Forelimb muscle (tissue), 1 donor: ENCODE results near the gene ZNF83. TPM values are rescaled to one million over a fixed set of nuclear protein-coding genes. Genes with fewer than 3 reads are reported as not detected.
"Not testable (repeated sequence)": the region's sequence is repeated elsewhere in the genome, so short reads cannot be mapped to it uniquely, and the experiment has no call there.

Source experiments
- DNase-seq: peaks from one replicate; pipeline ENCODE4 v3.0.0-alpha.2; 2013; ENCODE audit warnings: low read depth
- polyA plus RNA-seq: library from polyadenylated mRNA; unstranded; fragments of 120-200 nt; gene quantifications from one replicate; pipeline ENCODE4 v1.2.1, GENCODE V29; 2013; ENCODE audit not compliant: insufficient read length

The ZNF83 gene
- polyA plus RNA-seq, 1 donor, result 53.9 TPM

DNA sequence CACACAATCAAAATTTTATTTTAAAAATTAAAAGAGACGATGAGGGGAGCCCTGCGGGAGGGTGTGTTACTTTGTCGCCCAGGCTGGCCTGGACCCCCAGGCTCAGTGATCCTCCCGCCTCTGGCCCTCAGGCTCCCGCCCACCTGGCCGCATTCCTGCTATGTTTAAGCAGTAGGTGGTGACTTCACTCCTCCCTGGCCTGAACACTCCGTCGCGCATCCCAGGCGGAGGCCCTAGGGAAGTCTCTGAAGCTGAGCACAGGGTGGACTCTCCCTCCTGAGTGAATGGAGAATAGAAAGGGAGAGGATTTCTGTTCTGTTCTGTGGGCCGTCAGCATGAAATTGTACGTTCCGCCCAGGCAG lies 68.5 kb downstream of the ZNF83 start:
- not testable (repeated sequence) for DNase-seq

DNA sequence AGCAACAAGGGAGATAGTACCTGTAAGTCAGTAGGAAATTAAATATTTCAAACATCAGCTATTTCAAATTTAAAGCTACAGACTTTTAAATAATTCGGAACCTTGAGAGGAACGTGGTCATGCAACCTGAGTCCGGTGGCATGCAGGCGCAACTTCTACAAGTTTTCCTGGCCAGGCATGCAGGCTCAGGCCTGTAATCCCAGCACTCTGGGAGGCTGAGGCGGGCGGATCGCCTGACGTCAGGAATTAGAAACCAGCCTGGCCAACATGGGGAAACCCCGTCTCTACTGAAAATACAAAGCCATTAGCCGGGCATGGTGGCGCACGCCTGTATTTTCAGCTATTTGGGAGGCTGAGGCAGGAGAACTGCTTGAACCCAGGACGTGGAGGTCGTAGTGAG lies 70.2 kb downstream of the ZNF83 start:
- no peak for DNase-seq

DNA sequence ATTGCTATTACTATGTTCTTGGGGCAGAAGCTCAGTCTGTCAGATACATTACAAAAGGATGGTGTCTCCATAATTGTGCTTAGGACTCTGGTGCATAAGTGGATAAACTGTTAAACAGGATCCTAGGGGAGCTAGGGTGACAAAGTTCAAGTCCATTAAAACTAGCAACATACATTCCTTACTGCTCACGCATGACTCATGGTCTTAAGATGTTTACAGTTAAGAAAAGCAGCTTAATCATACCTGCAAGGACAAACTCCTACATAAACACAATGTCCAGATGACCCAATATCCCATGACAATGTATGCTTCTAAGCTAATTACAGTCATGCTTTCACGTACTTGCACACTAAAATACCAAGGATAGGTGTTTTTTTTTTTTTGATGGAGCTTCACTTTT lies 71.6 kb downstream of the ZNF83 start:
- DNase-seq, result no peak

DNA sequence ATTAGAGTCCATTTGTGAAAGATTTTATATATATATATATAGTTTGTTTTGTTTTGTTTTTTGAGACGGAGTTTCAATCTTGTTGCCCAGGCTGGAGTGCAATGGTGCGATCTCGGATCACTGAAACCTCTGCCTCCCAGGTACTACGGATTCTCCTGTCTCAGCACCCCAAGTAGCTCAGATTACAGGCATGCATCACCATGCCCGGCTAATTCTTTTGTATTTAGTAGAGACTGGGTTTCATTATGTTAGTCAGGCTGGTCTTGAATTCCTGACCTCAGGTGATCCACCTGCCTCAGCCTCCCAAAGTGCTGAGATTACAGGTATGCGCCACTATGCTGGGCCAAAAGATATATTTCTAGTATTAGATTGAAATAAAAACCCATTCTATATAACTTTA lies 72.0 kb downstream of the ZNF83 start:
- no peak for DNase-seq

Other genes starting within 250 kb of the ZNF83 start
- 20.1 TPM for gene ZNF528, start 240.5 kb downstream of the ZNF83 start, polyA plus RNA-seq
- gene ZNF534, start 209.2 kb downstream of the ZNF83 start, polyA plus RNA-seq, result 0.81 TPM
- gene ZNF578, start 184.8 kb downstream of the ZNF83 start, polyA plus RNA-seq, result 2.4 TPM
- 6.5 TPM for gene ZNF808, start 110.7 kb downstream of the ZNF83 start, polyA plus RNA-seq
- 8.6 TPM for gene ZNF701, start 68.1 kb downstream of the ZNF83 start, polyA plus RNA-seq
- 6.7 TPM for gene ZNF611, start 96.7 kb upstream of the ZNF83 start, polyA plus RNA-seq
- 2.7 TPM for gene ZNF600, start 148.4 kb upstream of the ZNF83 start, polyA plus RNA-seq
- 8.2 TPM for gene ZNF28, start 183.3 kb upstream of the ZNF83 start, polyA plus RNA-seq
- gene ZNF468, start 219.3 kb upstream of the ZNF83 start, polyA plus RNA-seq, result 17.3 TPM